ENCODE data around the gene CLIC3.

Gene CLIC3

GRCh38 chr9:136996361-136997292 lies at the start of gene CLIC3:
Gene CLIC3, minus strand, starts transcription at chr9:136996568. Its CDS starts 25 bp downstream, at chr9:136996543.
- no peak for DNase-seq (ENCODE audit: low read depth, low spot score)
- TF ChIP-seq CTCF (IDR thresholded peaks at IDR 0.05; ENCODE audit: low read depth, low read length) = no peak
- in situ Hi-C loops (cut with HindIII; ENCODE audit: low sequenced_read_pairs) = no loop called here
- H3K4me3 ChIP-seq (ENCODE audit: low read depth, low read length) = peak within 1 kb of the TSS; percentile 13

GRCh38 chr9:137045294-137046087 lies 49.1 kb upstream of the CLIC3 start:
- DNase-seq (ENCODE audit: low read depth, low spot score) = peak; percentile 38
- H3K4me3 ChIP-seq (ENCODE audit: low read depth, low read length) = peak overlapping the region; percentile 47
- in situ Hi-C loops (cut with HindIII; ENCODE audit: low sequenced_read_pairs) = loop anchor here (25.0 kb wide), 1 partner anchor 108 kb away; the partner anchor contains the start of genes C8G and FBXW5
- TF ChIP-seq CTCF (IDR thresholded peaks at IDR 0.05; ENCODE audit: low read depth, low read length) = no peak

- in situ Hi-C loops (cut with HindIII; ENCODE audit: low sequenced_read_pairs) = loop anchor here (25.0 kb wide), 1 partner anchor 107 kb away; the partner anchor contains the start of genes C8G and FBXW5
- no peak for TF ChIP-seq CTCF (IDR thresholded peaks at IDR 0.05; ENCODE audit: low read depth, low read length)
- H3K4me3 ChIP-seq (ENCODE audit: low read depth, low read length) = peak overlapping the region; percentile 45
- DNase-seq (ENCODE audit: low read depth, low spot score) = no peak
These were observed 48.3 kb upstream of the CLIC3 start for GRCh38 chr9:137044502-137045177.

- TF ChIP-seq CTCF (IDR thresholded peaks at IDR 0.05; ENCODE audit: low read depth, low read length) = no peak
These were observed 47.7 kb upstream of the CLIC3 start for GRCh38 chr9:137044037-137044436.

GRCh38 chr9:137042751-137043727 lies 46.7 kb upstream of the CLIC3 start:
- no peak for DNase-seq (ENCODE audit: low read depth, low spot score)
- TF ChIP-seq CTCF (IDR thresholded peaks at IDR 0.05; ENCODE audit: low read depth, low read length) = no peak
- H3K4me3 ChIP-seq (ENCODE audit: low read depth, low read length) = no peak overlapping the region
- in situ Hi-C loops (cut with HindIII; ENCODE audit: low sequenced_read_pairs) = loop anchor here (25.0 kb wide), 1 partner anchor 106 kb away; the partner anchor contains the start of genes C8G and FBXW5

More at GRCh38 chr9:137044037-137044436, 47.7 kb upstream of the CLIC3 start:
- H3K4me3 ChIP-seq (ENCODE audit: low read depth, low read length) = no peak overlapping the region
- DNase-seq (ENCODE audit: low read depth, low spot score) = no peak
- in situ Hi-C loops (cut with HindIII; ENCODE audit: low sequenced_read_pairs) = loop anchor here (25.0 kb wide), 1 partner anchor 107 kb away; the partner anchor contains the start of genes C8G and FBXW5
